Activated effector memory CD4-positive, alpha-beta T cell treated with anti-CD3 and anti-CD28 coated beads, Interleukin-2, amount 50 U/mL, for 16 hours (primary cell): ENCODE data around the gene PON3.
A peak's percentile ranks its signal among the peaks of the same experiment; 100 is the strongest.
"Not testable (repeated sequence)": the region's sequence is repeated elsewhere in the genome, so short reads cannot be mapped to it uniquely, and the experiment has no call there.

Experiments used
- DNase-seq: peaks from one replicate; pipeline ENCODE4 v3.0.0-alpha.2; 2020

PON3 gene

DNA sequence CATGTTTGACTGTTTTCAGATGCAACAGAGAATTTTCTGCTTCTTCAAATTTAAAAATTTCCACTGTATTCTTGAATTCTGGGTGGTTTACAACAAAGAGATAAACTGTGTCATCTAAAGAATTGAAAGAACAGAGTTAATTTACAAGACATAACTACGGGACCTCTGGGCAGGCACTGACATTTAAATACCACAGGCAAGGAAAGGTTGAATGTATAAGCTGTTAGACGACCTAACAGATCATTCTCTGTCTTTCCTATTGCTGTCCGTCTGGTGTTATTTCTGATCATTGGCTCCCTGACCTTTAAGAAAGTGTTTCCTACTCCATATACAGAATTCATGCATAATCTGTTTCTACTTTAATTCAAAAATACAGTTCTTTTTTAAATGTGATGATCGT is 15.5 kb upstream of the PON3 start:
- DNase-seq = no peak

DNA sequence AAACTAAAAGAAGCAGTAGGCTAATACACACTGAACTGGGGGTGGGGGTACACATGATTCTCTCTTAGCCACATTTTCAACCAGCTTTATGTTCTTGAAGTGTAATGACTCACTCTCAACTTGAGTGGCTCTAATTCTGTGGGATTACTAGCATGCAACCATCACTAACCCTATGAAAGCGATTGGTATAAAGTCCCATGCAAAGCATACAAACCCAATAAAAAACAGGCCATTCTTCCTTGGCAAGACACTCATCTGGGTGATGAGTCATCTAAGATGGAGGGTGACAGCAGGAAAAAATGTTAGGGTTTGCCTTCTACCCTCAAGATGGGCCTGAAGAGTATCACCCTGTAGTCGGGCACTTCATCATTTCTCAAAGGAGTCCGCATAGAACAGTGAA is 14.9 kb upstream of the PON3 start:
- DNase-seq = no peak

DNA sequence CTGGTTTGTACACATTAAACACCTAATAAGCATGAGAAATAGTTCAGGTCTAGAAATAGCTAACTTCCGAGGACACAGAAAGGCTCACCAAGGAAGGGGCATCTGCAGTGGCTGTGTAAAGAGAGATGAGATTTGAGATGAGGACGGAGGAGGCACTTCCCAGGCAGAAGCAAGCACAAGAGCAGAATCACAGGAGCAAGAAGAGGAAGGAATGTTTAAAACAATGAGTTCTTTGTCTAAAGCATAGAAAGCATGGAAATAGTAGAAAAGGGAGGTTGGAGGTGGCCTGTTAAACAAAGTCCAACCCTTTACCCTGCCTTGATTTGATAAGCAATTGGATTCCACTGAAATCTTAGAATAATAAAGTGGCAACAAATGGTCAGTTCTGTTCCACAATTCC is 11.6 kb upstream of the PON3 start:
- no peak for DNase-seq

DNA sequence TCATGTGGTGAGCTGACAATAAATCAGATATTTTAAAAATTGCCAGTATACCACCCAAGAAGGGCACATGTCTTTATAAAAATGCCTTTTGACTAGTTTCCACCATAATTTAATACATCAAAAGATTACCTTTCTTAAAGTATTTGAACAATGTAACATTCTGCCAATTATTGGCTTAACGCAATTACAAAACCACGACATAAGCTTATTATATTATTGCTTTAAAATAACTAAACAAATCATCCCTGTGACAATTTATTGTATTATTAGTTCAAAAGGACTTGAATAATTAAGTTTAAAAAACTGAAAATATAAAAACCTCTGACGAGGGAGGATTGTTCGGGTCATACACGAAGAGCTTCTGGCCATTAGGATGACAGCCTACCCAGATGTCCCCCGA is 9.6 kb upstream of the PON3 start:
- DNase-seq = no peak

DNA sequence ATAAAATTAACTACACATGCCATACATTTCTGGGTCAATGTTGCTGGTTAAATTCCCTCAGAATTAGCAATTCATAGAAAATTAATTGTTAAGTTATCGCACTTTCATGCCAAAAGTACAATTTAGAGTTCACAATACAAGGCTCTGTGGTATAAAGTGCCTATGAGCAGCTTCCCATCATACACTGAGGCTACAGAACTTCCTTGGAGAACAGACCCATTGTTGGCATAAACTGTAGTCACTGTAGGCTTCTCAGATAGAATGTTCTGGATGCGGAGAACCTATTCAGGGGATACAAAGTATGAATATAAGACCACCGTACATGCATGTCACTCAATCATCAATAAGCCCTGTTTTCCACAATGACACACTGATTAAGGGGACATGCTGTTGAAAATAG is 9.0 kb upstream of the PON3 start:
- no peak for DNase-seq

DNA sequence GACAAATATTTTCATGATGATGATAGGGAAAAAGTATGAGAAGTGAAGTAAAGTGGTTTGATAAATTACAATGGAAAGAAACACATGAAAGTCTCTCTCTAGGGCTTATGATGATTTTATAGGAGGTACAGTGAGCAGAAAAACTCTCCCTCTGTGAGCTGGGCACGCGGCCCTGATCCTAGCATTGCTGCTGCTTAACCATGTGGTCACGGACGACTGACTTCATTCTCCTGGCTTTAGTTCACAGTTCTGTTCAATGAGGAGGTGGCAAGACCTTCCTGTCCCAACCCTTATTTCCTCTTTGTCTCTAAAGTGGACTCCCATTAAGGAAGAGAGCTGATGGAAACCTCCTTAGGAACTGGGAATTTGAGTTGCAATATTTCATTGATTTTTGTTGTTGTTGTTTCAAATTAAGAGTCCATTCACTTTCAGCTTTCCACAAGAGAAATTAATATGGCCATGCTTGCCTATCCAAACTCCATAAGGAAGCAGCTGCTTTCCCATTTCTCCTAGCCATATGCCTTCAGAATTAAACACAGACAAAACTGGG is 8.2 kb upstream of the PON3 start:
- no peak for DNase-seq

DNA sequence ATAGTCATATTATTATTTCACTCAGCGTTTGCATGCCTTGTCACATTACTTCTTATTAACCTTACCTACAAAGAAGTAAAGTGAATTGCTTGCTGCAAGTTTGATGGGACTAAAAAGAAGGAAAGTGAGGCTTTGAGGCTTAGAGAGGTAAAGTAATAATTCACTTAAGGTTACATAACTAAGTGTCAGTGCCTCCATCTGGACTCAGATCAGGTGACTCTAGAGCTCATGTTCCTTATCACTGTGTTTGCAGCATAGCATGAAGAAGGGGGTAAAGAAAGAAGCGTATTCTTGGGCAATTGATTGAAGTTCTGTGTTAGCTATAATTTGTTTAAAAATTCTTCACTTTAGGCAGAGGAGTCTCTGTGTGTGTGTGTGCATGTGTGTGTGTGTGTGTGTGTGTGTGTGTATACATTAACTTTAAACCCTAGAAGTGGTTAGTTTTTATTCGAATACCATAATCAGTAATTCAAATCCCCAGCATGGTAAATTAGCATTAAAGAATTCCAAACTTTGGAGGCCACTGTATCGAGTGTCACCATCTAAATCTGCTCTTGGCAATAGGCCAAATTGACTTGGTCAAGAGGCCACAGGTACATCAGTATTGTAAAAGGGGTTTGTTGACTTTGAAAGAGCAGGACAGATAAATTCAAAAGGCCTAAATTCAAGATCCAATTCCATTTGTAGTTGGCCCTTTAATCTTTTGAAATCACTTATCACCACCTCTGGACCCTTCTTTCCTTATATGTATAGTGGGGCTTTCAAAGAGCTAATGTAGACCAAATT is 2.2 kb upstream of the PON3 start:
- no peak for DNase-seq

DNA sequence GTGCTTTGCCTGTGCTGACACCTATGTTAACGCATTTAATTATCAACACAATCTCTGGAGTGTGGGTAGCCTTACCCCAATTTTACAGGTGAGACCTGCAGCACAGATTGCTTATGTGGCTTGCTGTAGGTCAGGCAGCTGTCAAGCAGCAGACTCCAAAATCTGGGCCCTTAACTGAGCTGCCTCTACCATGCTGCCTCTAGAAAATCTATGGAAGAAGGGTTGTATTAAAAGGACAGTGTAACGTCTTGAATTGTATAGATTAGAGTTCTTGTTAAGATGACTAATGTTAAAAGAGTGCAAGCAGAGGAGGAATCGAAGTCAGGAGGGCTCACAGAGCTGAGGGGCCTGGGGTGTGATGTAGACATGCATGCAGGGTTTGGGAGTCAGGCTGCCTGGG is 1.2 kb upstream of the PON3 start:
- DNase-seq = no peak

DNA sequence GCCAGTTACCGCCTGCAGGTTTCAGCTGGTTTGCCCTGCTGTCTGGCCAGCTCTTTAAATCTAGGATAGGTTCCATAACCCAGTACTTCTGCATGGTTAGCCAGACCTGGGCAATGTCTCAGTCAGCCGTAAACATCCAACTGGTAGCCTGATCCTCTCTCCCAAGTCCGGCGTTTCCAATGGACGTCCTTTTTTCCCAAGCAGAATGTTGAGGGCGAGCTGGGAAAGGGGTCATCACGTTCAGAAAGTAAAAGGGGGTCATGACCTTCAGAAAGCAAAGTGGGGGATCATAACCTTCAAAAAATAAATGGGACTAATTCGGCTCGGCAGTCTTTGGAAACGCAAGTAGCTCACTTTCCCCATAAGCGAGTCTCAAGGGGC is 430 bp downstream of the PON3 start:
- DNase-seq = no peak

DNA sequence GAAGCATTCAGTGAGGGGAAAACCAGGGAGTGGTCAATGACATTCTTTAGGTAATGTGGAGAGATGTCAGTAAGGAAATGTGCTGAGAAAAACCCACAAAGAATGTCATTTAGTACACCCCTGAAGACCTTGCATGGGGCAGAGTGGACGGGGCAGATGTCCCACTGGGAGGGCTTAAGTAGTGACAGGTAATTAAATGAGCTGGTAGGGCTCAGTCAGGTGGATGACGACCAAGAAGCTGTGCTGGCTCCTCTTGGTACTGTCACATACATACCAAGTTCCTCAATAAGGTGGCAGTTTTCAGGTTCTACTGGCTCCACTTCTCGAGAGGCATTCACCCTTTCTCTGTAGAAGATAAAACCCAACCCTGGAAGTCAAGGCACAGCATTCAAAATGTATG is 1.8 kb downstream of the PON3 start:
- DNase-seq = no peak

DNA sequence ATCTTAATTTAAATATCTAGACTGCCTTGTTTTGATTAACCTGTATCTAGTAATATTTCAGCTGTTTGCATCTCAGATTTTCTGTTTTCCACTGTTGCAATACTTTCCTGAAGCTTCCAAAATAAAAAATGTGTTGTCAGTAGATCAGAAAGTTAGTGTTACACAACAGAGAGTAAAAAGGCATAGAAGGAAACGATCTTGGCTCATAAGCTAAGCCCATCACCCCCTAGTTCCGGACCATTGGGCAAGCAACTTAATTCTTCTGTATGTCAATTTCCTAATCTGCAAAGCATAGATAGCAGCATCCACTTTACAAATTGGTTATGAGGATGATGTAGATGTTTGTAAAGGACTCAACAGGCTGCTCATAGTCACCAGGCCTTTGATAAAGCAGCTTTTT is 4.4 kb downstream of the PON3 start:
- no peak for DNase-seq

DNA sequence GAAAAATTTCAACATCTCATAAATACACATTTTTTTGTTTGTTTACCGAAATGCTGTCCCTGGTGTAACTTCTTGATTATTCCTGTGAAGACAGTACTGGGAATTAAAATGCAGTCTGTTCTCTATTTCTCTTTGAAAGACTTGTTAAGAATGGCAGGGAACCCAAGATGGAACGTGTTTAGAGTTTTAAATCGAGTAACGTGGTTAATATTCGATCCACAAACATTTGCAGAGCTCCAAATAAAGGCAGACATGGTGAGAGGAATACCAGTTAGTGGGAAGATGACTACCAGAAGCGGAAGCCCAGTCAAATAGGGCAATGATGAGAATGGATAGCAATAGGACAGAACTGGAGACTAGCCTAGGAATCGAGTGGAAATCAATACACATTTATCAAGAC is 6.7 kb downstream of the PON3 start:
- no peak for DNase-seq

DNA sequence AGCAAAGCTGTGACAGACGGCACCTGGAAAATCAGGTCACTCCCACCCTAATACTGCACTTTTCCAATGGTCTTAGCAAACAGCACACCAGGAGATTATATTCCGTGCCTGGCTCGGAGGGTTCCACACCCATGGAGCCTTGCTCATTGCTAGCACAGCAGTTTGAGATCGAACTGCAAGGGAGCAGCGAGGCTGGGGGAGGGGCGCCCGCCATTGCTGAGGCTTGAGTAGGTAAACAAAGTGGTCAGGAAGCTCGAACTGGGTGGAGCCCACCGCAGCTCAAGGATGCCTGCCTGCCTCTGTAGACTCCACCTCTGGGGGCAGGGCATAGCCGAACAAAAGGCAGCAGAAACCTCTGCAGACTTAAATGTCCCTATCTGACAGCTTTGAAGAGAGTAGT is 16.7 kb downstream of the PON3 start:
- not testable (repeated sequence) for DNase-seq

DNA sequence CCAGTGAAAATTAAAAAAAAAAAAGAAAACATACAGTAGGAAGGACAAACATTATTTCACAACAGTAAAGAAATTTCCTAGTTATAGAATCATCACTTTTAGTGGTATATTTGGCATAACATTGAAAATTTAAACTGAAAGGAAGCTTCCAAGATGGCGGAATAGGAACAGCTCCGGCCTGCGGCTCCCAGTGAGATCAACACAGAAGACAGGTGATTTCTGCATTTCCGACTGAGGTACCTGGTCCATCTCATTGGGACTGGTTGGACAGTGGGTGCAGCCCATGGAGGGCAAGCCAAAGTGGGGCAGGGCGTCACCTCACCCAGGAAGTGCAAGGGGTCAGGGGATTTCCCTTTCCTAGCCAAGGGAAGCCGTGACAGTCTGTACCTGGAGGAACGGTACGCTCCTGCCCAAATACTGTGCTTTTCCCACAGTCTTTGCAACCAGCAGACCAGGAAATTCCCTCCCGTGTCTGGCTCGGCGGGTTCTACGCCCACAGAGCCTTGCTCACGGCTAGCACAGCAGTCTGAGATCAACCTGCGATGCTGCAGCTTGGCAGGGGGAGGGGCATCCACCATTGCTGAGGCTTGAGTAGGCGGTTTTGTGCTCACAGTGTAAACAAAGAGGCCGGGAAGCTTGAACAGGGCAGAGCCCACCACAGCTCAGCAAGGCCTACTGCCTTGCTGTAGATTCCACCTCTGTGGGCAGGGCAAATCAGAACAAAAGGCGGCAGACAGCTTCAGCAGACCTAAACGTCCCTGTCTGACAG is 19.4 kb downstream of the PON3 start:
- DNase-seq = peak; percentile 62

DNA sequence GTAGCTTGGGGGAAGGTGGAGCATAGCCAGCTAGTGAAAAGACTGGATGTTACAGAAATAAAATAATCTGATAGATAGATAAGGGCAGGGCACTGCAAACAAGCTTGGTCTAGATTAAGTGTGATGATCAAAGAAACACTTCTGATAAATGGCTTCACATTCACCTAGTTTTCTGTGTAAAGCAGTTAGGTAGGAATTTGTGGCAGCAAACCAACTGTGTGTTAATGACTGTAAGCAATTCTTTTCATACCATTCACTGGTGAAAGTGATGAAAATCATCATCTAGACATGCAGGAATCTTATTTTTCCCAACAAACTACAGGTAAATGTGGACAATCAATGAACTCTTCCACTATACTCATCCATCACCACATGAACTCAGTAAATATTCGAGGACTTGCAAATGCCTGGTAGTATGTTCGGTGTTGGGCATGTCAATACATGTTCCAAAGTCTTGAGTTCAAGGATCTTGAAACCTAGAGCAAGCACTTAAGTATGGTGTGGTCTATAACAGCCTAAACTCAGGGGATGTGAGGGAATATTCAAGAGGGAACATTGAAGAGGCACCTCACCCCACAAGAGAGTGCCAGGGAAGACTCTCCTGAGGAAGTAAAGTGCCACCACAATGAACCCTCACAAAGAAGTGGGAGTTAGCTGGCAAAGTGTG is 20.5 kb downstream of the PON3 start:
- no peak for DNase-seq

DNA sequence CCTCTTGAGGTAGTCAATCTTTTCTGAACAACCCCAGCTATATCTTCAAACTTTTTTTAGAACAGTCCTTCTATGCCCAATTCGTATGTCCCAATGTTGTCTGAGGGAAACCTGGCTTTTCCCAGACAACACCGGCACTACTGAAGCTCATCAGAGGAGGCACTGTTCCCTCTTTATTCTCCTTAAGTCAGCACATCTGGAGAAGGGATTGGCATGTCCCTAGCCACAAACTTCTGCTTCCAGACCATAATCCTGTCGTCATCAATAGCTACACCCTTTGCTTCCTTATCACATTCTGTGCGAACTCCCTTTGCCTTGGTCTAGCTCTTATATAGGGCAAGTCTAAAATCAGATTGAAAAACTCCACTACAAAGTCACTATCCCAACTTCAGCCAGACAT is 22.9 kb downstream of the PON3 start:
- no peak for DNase-seq

DNA sequence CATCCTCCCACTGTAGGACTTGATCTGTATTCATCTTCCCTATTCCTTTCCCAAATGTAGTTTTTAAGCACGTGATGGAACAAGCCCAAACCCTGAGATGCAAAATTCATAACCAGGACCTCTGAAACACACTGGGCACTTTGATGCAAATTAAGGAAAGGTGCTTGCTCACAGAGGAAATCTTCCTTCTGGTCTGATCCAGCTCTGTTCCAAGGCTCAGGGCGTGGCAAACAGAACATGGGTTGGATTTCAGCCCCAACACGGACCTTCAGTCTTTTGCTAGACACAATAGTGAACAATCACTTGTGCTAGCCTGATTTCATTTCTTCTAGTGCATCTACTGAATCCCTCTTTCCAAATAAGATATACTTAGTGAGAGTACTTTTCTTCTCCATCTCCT is 27.9 kb downstream of the PON3 start:
- no peak for DNase-seq

DNA sequence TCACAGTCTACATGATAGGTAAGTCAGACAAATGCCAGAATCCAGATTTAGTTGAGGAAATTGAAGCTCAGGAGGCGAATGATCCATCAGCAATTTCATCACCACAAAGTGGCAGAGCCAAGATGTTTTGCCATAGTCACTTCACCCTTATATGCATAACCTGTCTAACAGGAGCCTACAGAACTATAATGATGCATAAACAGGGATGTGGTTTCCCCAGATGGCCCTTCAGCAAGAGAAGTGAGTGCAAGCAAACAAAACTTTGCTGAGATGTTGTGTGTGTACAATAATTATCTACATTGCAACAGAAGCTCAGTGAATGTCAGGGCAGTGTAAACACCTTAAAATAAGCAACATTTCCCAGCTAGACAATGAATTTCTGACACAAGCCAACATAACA is 28.6 kb downstream of the PON3 start:
- DNase-seq = no peak

DNA sequence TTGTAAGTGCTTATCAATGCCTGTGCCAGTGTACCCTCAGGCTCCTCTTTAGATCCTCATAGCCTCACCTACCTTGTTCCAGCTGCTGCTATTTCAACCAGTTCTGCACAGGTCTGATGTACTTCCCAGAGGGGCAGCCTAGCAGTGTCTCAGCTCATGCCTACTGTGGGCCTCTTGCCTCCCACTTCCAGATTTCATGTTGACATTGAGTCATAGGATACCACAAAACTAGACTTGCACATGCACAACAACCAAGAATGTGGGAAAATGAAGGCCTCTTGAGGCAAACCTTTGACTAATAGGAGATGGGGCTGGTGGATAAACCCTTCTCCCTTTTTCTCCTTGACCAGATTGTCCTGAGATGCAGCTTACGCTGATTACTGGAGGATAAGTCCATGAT is 31.0 kb downstream of the PON3 start:
- no peak for DNase-seq

DNA sequence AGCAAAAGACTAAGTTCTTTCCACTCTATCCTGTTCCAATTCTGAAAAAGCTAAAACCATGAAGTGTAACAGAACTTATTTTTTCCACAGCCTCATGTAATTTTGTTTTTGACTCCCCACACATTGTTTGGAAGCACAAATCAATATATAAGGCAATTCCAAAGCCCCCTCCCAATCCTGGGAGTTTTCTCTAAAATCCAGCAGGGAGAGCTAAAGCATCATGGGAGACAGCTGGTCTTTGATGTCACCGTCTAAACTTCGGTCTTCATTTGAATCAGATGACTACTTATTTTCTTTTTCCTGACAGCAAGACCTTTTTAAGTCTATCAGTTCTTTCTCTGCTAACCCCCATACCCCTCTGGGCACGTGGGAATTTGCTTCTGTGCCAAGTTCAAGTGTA is 38.6 kb downstream of the PON3 start:
- no peak for DNase-seq

DNA sequence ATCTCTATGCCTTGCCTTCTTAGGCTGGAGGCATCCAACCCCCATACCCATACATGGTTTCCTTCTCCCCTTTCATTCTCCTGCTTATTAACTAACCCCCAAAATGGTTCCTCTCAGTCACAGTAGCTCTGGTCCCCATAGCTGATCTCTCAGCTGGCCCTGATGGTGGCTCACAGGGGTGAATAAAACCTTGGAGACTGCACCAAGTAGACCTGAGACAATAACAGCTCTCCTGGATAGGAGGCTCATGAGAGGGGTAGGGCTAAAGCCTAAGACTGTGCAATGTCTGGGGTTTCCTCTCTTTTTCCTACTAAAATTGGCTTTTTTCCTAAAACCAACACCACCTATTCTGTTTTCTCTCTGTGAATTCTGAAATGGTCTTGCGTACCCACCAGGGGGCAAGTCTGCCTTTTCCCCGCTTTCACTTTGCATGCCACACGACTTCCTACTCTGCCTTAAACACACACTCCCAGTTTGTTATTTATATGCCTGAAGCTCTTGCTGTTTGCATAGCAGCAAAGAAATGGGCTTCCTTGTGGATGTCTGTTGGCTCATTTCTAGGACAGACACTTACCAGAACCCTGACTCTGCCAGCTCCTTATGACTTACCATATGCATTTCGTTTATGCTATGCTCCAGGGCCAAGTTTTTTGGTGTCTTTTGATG is 53.4 kb downstream of the PON3 start:
- no peak for DNase-seq

DNA sequence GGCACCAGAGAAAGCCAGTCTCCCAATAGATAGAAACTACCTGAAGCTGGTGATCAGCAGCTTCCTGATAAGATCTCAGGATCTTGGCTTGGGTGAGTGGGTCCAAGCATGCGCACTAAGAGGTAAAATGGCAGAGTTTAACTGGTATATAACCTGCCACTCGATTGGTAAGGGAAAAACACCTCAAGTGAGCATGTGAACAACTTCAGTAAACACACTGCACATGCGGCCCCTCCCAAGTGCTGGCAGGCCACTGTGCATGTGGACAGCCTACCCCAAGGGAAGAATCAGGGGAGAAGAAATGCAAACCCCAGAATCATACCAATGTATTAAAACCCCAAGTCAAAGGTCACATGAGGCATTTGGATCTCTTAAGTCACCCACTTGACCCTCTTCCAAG is 54.1 kb downstream of the PON3 start:
- no peak for DNase-seq

DNA sequence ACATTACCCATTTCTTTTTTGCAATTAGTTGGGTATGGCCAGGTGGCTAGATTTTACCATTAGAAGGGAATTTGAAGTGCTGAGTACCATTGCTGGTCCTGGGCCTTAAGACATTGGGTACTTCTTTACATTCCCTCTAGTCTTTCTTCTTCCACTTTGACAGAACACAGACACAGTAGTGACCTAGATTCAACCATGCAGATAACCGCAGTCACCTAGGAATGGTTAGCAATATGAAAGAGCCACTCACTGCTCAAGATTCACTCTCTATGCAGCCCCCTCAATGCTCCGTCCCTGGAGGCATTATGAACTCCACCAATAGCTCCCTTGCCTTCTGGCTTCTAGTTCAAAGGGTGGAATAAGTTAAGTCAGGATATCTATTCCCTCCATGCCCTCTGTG is 55.7 kb downstream of the PON3 start:
- DNase-seq = no peak
